ENCODE measurements around the gene CYP2C18.

Gene CYP2C18

GRCh38 chr10:94710578-94710977 is 27.0 kb downstream of the CYP2C18 start:
- H3K27ac ChIP-seq = no peak overlapping the region
- no peak for TF ChIP-seq CTCF (IDR thresholded peaks at IDR 0.05)
- no peaks in the 10 kb centered on the region for H3K4me1 ChIP-seq
- no peaks in the 10 kb centered on the region for H3K36me3 ChIP-seq
- DNase-seq = no peak
- intact Hi-C loops (cut with DNase I; ENCODE audit: low total_unique reads) = no loop called here
- no peaks in the 10 kb centered on the region for H3K9me3 ChIP-seq
- no peak overlapping the region for H3K4me3 ChIP-seq
- no peaks in the 10 kb centered on the region for H3K27me3 ChIP-seq

- Histone ChIP-seq H3K4me1 (no peaks in the 10 kb centered on the region), H3K36me3 (no peaks in the 10 kb centered on the region), H3K9me3 (no peaks in the 10 kb centered on the region), H3K27me3 (no peaks in the 10 kb centered on the region), H3K4me3 (no peak overlapping the region), H3K27ac (no peak overlapping the region)
- no peak for TF ChIP-seq CTCF (IDR thresholded peaks at IDR 0.05)
- intact Hi-C loops (cut with DNase I; ENCODE audit: low total_unique reads) = no loop called here
- DNase-seq = no peak
These were observed 42.3 kb downstream of the CYP2C18 start for GRCh38 chr10:94725871-94726270.

GRCh38 chr10:94735197-94735596 is 51.7 kb downstream of the CYP2C18 start:
- intact Hi-C loops (cut with DNase I; ENCODE audit: low total_unique reads) = no loop called here
- TF ChIP-seq CTCF (IDR thresholded peaks at IDR 0.05) = no peak
- no peaks in the 10 kb centered on the region for H3K4me1 ChIP-seq
- H3K4me3 ChIP-seq = no peak overlapping the region
- DNase-seq = no peak
- H3K36me3 ChIP-seq = no peaks in the 10 kb centered on the region
- no peak overlapping the region for H3K27ac ChIP-seq
- no peaks in the 10 kb centered on the region for H3K9me3 ChIP-seq
- no peaks in the 10 kb centered on the region for H3K27me3 ChIP-seq

GRCh38 chr10:94738588-94738987 is 55.1 kb downstream of the CYP2C18 start:
- intact Hi-C loops (cut with DNase I; ENCODE audit: low total_unique reads) = no loop called here

GRCh38 chr10:94747137-94747536 is 63.6 kb downstream of the CYP2C18 start:
- no peak for TF ChIP-seq CTCF (IDR thresholded peaks at IDR 0.05)
- no peaks in the 10 kb centered on the region for H3K27me3 ChIP-seq
- no peak overlapping the region for H3K4me3 ChIP-seq
- H3K9me3 ChIP-seq = peaks cover 0 to 7% (median 0%) of the 10 kb centered on the region in 3 donors
- H3K4me1 ChIP-seq = no peaks in the 10 kb centered on the region
- no peak for DNase-seq
- intact Hi-C loops (cut with DNase I; ENCODE audit: low total_unique reads) = no loop called here
- H3K27ac ChIP-seq = no peak overlapping the region
- no peaks in the 10 kb centered on the region for H3K36me3 ChIP-seq

More at GRCh38 chr10:94738588-94738987, 55.1 kb downstream of the CYP2C18 start:
- no peak for DNase-seq
- Histone ChIP-seq H3K4me1 (no peaks in the 10 kb centered on the region), H3K27ac (no peak overlapping the region), H3K36me3 (no peaks in the 10 kb centered on the region), H3K9me3 (peaks cover 0 to 6% (median 0%) of the 10 kb centered on the region in 3 donors), H3K27me3 (no peaks in the 10 kb centered on the region), H3K4me3 (no peak overlapping the region)
- no peak for TF ChIP-seq CTCF (IDR thresholded peaks at IDR 0.05)

GRCh38 chr10:94747838-94748237 is 64.3 kb downstream of the CYP2C18 start:
- no peak for TF ChIP-seq CTCF (IDR thresholded peaks at IDR 0.05)
- no peaks in the 10 kb centered on the region for H3K36me3 ChIP-seq

More at GRCh38 chr10:94747838-94748237, 64.3 kb downstream of the CYP2C18 start:
- peaks cover 0 to 7% (median 0%) of the 10 kb centered on the region in 3 donors for H3K9me3 ChIP-seq
- intact Hi-C loops (cut with DNase I; ENCODE audit: low total_unique reads) = no loop called here
- H3K27me3 ChIP-seq = no peaks in the 10 kb centered on the region
- H3K4me3 ChIP-seq = no peak overlapping the region
- H3K27ac ChIP-seq = no peak overlapping the region
- no peaks in the 10 kb centered on the region for H3K4me1 ChIP-seq
- no peak for DNase-seq

Data from tibial artery (tissue), 4 donors.